Inflammatory macrophage (primary cell): ENCODE measurements around the gene WDR55.
"Not testable (repeated sequence)": the region's sequence is repeated elsewhere in the genome, so short reads cannot be mapped to it uniquely, and the experiment has no call there.

ENCODE experiments used
- DNase-seq, 2 donors: peaks; one replicate each; pipeline ENCODE4 v3.0.0-alpha.2; 2020 to 2022

The WDR55 gene

GRCh38 chr5:140711794-140712193, 47.1 kb downstream of the WDR55 start:
- no peak for DNase-seq

- no peak for DNase-seq
These were observed 48.9 kb downstream of the WDR55 start for GRCh38 chr5:140713562-140714094.

- not testable (repeated sequence) for DNase-seq
These were observed 51.5 kb downstream of the WDR55 start for GRCh38 chr5:140716238-140716637.

GRCh38 chr5:140718266-140718592, 53.5 kb downstream of the WDR55 start:
- no peak for DNase-seq

- DNase-seq = not testable (repeated sequence)
These were observed 56.0 kb downstream of the WDR55 start for GRCh38 chr5:140720738-140721137.

GRCh38 chr5:140721395-140721794, 56.7 kb downstream of the WDR55 start:
- DNase-seq = not testable (repeated sequence)
